Activated naive CD8-positive, alpha-beta T cell treated with anti-CD3 and anti-CD28 coated beads, Interleukin-2, amount 10 ng/mL, durations not matched to agents 7 days and 5 days (primary cell): ENCODE results near the gene CD151. TPM values are rescaled to one million over a fixed set of nuclear protein-coding genes. Genes with fewer than 3 reads are reported as not detected.

Experiments used
- ATAC-seq: fragments of 150-1000 bp; cut with Tn5 transposase; one replicate; pipeline ENCODE4 v1.10.0; 2021; ENCODE audit warnings: low read depth, moderate library complexity
- POLR2A ChIA-PET: fragments of 350-600 bp; sonication (Branson Sonifier 250); formaldehyde crosslinking; loops from one replicate; lab custom pipeline; 2021; ENCODE audit warnings: antibody characterized with exemption; lab: Charles Lee
- DNase-seq: peaks from one replicate; pipeline ENCODE4 v3.0.0; 2021
- H3K27ac Mint-ChIP-seq: one replicate; pipeline ENCODE4 v1.8.0; 2022; ENCODE audit warnings: mild to moderate bottlenecking, mixed read lengths
- H3K27me3 Mint-ChIP-seq: one replicate; pipeline ENCODE4 v1.8.0; 2022; ENCODE audit warnings: mild to moderate bottlenecking, moderate library complexity, mixed read lengths
- H3K36me3 Mint-ChIP-seq: one replicate; pipeline ENCODE4 v1.8.0; 2021; ENCODE audit warnings: mild to moderate bottlenecking, mixed read lengths
- H3K4me1 Mint-ChIP-seq: one replicate; pipeline ENCODE4 v1.8.0; 2021; ENCODE audit warnings: mixed read lengths
- H3K4me3 Mint-ChIP-seq: one replicate; pipeline ENCODE4 v1.8.0; 2022; ENCODE audit warnings: mild to moderate bottlenecking, moderate library complexity, mixed read lengths
- H3K9me3 Mint-ChIP-seq: one replicate; pipeline ENCODE4 v1.8.0; 2021; ENCODE audit warnings: mixed read lengths
- total RNA-seq, 2 experiments: library from RNA; stranded (reverse); gene quantifications; one replicate each; pipeline ENCODE4 v1.2.3, GENCODE V29; 2021

Gene CD151
- total RNA-seq, 2 experiments from 2014 or later, result 36.4 to 37.4 TPM

DNA sequence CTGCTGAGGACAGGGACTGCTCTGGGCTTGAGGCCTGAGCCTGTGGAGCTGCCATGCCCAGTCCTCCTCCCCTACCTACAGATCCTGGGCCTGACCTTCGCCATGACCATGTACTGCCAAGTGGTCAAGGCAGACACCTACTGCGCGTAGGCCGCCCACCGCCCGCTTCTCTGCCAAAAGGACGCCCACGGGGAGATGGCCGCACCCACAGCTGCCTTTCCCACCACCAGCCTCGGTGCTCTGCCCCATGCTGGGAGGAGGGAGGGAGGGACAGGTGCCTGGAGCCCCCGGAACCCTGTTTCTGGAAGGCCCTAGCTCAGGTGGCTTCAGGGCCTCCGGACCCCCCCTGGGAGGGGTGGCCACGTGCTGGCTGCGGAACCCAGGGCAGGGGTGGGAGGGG is 33.7 kb downstream of the CD151 start:
- POLR2A ChIA-PET, result no interaction called here
- DNase-seq, result no peak
- H3K27ac Mint-ChIP-seq, result no peak overlapping the region
- H3K4me3 Mint-ChIP-seq, result no peak overlapping the region
- H3K9me3 Mint-ChIP-seq, result no peaks in the 10 kb centered on the region
- H3K27me3 Mint-ChIP-seq, result no peaks in the 10 kb centered on the region
- H3K4me1 Mint-ChIP-seq, result no peaks in the 10 kb centered on the region
- no peaks in the 10 kb centered on the region for H3K36me3 Mint-ChIP-seq
- ATAC-seq, result no peak

DNA sequence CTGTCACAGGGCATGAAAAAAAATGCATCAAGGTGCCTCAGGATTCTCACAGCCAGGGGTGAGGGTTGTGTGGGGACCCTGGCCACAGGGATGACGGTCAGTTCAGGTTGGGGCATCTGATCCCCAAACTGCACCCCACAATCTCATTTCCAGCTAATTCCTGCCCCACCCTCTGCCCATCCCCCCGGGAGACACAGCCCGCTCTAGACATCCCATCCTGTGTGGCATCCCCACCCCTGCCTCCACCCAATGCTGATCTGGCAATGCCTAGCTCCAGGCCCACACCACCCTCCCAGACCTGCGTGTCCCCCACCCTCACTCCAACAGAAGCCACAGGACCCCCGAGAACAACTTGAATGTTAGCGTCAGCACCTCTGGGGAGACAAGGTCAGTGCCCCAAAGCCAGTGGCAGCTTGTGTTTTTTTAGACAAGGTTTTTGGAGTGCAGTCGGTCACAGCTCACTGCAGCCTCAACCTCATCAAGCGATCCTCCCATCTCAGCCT is 35.2 kb downstream of the CD151 start:
- Mint-ChIP-seq H3K4me1 (no peaks in the 10 kb centered on the region), H3K9me3 (no peaks in the 10 kb centered on the region), H3K36me3 (no peaks in the 10 kb centered on the region), H3K27ac (no peak overlapping the region), H3K27me3 (no peaks in the 10 kb centered on the region), H3K4me3 (no peak overlapping the region)
- ATAC-seq, result no peak
- no peak for DNase-seq
- POLR2A ChIA-PET, result no interaction called here

DNA sequence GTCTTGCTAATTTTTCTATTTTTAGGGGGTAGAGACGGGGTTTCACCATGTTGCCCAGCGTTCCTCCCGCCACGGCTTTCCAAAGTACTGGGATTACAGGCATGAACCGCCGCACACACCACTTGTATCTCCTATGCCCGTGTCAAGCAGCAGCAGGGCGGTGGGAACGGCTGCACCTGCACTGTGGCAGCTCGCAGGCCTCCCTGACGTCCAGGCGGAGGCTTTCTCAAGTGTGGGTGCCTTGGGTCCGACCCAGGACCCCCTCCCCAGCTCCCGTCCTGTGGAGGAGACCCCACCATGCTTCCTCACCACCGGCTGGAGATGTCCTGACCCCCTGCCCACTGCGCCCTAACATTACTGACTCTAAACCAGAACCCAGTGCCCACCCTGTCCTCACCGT is 35.6 kb downstream of the CD151 start:
- ATAC-seq, result no peak
- no peak overlapping the region for H3K27ac Mint-ChIP-seq
- H3K9me3 Mint-ChIP-seq, result no peaks in the 10 kb centered on the region
- no peaks in the 10 kb centered on the region for H3K36me3 Mint-ChIP-seq
- POLR2A ChIA-PET, result no interaction called here
- no peak for DNase-seq
- H3K4me3 Mint-ChIP-seq, result no peak overlapping the region
- H3K27me3 Mint-ChIP-seq, result no peaks in the 10 kb centered on the region
- H3K4me1 Mint-ChIP-seq, result no peaks in the 10 kb centered on the region

DNA sequence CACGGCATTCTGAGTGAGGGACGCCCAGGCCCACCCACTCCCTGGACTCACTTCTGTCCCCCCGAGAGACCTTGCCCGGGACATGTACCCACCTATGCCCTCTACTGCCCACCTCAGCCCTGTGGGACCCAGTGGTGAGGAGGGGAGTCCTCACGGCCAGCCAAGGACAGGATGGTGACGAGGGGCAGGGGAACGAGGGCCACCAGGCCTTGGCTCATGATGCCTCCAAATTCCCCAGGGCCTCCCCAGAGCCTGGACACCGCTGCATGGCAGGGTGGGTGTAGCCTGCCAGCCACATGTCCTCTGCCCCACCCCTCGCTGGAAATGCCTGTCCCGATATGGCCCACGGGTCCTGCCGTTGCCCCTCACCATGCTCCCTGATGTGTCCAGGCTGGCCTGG is 36.0 kb downstream of the CD151 start:
- Mint-ChIP-seq H3K9me3 (no peaks in the 10 kb centered on the region), H3K4me1 (no peaks in the 10 kb centered on the region), H3K27ac (no peak overlapping the region), H3K36me3 (peaks cover 2% of the 10 kb centered on the region), H3K27me3 (no peaks in the 10 kb centered on the region), H3K4me3 (no peak overlapping the region)
- ATAC-seq, result no peak
- no peak for DNase-seq
- POLR2A ChIA-PET, result no interaction called here

GRCh38 chr11:869399-870126 is 36.8 kb downstream of the CD151 start:
- H3K27ac Mint-ChIP-seq, result no peak overlapping the region
- H3K27me3 Mint-ChIP-seq, result no peaks in the 10 kb centered on the region
- H3K36me3 Mint-ChIP-seq, result peaks cover 2% of the 10 kb centered on the region
- no peak for DNase-seq
- H3K4me1 Mint-ChIP-seq, result no peaks in the 10 kb centered on the region
- no peak for ATAC-seq
- H3K9me3 Mint-ChIP-seq, result no peaks in the 10 kb centered on the region
- H3K4me3 Mint-ChIP-seq, result no peak overlapping the region
- POLR2A ChIA-PET, result no interaction called here

DNA sequence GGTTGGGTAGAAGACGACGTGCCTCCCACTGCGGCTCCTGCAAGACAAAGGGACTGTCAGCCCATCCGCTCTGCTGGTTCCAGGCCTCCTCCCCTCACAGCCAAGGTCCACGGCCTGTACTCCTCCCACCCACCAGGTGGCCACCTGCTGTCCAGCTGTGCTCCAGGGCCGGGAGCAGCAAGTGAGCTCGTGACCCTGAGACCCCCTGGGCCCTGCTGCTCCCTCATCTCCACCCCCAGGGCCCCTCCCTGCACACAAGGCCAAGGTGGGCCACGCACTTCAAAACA is 37.3 kb downstream of the CD151 start:
- H3K4me1 Mint-ChIP-seq, result no peaks in the 10 kb centered on the region
- DNase-seq (no peak), ATAC-seq (no peak)
- H3K27me3 Mint-ChIP-seq, result no peaks in the 10 kb centered on the region
- peaks cover 2% of the 10 kb centered on the region for H3K36me3 Mint-ChIP-seq
- H3K27ac Mint-ChIP-seq, result no peak overlapping the region
- POLR2A ChIA-PET, result no interaction called here
- no peaks in the 10 kb centered on the region for H3K9me3 Mint-ChIP-seq
- no peak overlapping the region for H3K4me3 Mint-ChIP-seq

- Mint-ChIP-seq H3K27me3 (no peaks in the 10 kb centered on the region), H3K4me1 (no peaks in the 10 kb centered on the region), H3K27ac (no peak overlapping the region), H3K9me3 (no peaks in the 10 kb centered on the region), H3K36me3 (peaks cover 2% of the 10 kb centered on the region), H3K4me3 (no peak overlapping the region)
- POLR2A ChIA-PET, result no interaction called here
- ATAC-seq (no peak), DNase-seq (no peak)
Observed at GRCh38 chr11:870418-870817, 37.7 kb downstream of the CD151 start.

DNA sequence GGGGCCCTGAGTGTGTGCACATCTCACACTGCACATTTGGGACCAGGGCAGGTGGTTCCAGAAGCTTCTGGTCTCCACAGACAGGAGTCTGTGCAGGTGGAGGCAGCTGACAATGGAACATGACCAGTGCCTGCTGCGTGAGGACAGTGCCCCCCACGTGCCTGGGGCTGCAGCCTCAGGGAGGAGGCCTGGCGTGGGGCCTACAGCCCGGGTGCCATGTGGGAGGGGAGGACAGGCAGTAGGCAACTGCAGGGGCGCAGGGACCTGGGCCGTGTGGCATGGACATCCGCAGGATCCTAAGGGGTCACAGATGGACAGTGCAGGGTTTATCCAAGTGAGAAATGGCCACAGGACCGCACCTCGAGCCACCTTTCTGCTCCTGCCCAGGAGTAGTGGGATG is 38.7 kb downstream of the CD151 start:
- H3K27me3 Mint-ChIP-seq, result no peaks in the 10 kb centered on the region
- no peak overlapping the region for H3K27ac Mint-ChIP-seq
- POLR2A ChIA-PET, result no interaction called here
- H3K36me3 Mint-ChIP-seq, result peaks cover 2% of the 10 kb centered on the region
- H3K4me3 Mint-ChIP-seq, result no peak overlapping the region
- no peaks in the 10 kb centered on the region for H3K4me1 Mint-ChIP-seq
- no peak for ATAC-seq
- H3K9me3 Mint-ChIP-seq, result no peaks in the 10 kb centered on the region
- DNase-seq, result no peak

DNA sequence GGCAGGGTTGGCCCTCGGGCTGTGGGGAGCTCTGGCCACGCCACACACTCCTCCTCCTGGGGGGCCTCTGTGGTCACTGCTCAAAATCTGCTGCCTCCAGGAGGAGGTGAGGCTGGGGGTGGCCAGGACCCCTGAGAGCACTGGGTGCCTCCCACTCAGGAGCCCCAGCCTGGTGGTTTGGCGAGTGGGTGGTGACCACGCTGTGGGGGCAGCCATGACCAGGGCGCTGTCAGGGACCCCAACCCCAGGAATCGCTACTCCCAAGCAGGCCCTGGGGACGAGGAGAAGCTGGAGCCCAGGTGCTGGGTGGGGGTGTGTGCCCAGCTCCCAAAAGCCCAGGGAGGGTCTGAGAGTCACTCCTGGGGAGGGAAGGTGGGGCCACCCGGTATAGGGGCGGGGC is 40.0 kb downstream of the CD151 start:
- H3K4me3 Mint-ChIP-seq, result no peak overlapping the region
- no peak overlapping the region for H3K27ac Mint-ChIP-seq
- no peaks in the 10 kb centered on the region for H3K27me3 Mint-ChIP-seq
- ATAC-seq (no peak), DNase-seq (no peak)
- H3K4me1 Mint-ChIP-seq, result no peaks in the 10 kb centered on the region
- no peaks in the 10 kb centered on the region for H3K9me3 Mint-ChIP-seq
- POLR2A ChIA-PET, result no interaction called here
- H3K36me3 Mint-ChIP-seq, result peaks cover 4% of the 10 kb centered on the region

DNA sequence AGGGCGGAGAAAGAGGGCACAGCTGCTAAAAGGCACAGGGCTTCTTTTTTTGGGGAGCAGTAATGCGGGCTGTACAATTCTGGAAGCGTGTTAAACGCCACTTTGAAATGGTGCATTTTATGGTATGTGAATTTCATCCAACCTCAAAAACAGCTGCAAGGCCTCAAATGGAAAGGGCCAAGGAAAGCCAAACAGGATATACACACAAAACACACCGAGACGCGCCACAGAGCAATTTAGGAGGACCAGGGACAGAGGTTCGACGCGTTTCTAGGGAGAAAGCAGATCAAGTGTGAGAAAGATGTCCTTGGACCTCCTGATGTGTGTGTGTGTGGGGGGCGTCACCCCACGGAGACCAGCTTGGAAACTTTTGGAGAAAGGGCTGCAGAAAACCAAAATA is 41.0 kb downstream of the CD151 start:
- H3K27me3 Mint-ChIP-seq, result no peaks in the 10 kb centered on the region
- H3K4me1 Mint-ChIP-seq, result no peaks in the 10 kb centered on the region
- DNase-seq, result no peak
- no peak overlapping the region for H3K4me3 Mint-ChIP-seq
- POLR2A ChIA-PET, result no interaction called here
- peaks cover 4% of the 10 kb centered on the region for H3K36me3 Mint-ChIP-seq
- no peaks in the 10 kb centered on the region for H3K9me3 Mint-ChIP-seq
- no peak for ATAC-seq
- no peak overlapping the region for H3K27ac Mint-ChIP-seq

DNA sequence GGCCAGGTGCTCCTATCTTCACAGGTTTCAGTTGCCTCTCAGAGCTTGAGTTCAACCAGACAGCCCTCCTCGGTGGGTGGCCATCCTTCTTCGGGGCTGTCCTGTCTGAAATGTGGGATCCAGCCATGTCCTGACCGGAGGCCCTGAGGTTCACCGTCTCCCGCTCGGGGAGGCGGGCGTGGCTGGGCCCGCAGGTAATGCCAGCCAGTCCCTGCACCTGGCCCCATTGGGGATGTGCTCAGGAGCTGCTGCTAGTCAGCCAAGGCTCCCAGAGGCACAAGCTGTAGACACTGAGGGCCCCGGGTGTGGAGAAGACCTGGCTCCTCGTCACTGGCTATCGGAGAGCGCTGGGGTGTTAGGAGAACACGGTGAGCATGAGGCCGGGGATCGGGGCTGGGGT is 42.5 kb downstream of the CD151 start:
- Mint-ChIP-seq H3K27me3 (no peaks in the 10 kb centered on the region), H3K4me3 (no peak overlapping the region), H3K27ac (no peak overlapping the region), H3K36me3 (peaks cover 4% of the 10 kb centered on the region), H3K4me1 (no peaks in the 10 kb centered on the region), H3K9me3 (no peaks in the 10 kb centered on the region)
- ATAC-seq (no peak), DNase-seq (no peak)
- POLR2A ChIA-PET, result no interaction called here

DNA sequence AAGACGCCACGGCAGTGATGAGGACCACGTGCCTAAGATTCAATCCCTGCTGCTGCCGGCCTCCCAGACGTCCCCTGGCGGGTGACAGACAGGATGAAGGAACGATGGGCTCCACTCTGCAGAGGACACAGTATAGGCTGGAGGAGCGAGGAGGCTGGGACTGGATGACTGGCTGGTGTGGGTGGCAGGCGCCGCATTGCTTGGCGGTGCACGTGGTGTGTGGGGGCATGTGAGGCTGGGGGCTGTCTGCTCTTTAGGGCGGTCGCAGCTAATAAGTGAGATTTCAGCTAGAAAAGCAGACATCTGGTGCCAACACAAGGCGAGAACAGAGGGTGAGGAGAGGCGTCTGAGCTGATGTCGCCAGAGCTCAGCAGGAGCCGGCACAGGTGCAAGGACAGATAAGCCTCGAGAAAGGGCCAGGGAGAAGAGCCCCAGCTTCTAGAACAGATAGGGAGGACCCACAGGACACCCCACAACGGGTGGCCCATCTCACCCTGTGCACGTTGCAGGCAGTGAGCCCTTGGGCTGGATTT is 43.1 kb downstream of the CD151 start:
- Mint-ChIP-seq H3K27ac (no peak overlapping the region), H3K36me3 (peaks cover 4% of the 10 kb centered on the region), H3K9me3 (no peaks in the 10 kb centered on the region), H3K4me3 (no peak overlapping the region), H3K4me1 (no peaks in the 10 kb centered on the region), H3K27me3 (no peaks in the 10 kb centered on the region)
- DNase-seq (no peak), ATAC-seq (no peak)
- POLR2A ChIA-PET, result no interaction called here

GRCh38 chr11:876545-876944 is 43.8 kb downstream of the CD151 start:
- POLR2A ChIA-PET, result no interaction called here
- Mint-ChIP-seq H3K27me3 (no peaks in the 10 kb centered on the region), H3K27ac (no peak overlapping the region), H3K36me3 (peaks cover 4% of the 10 kb centered on the region), H3K4me3 (no peak overlapping the region), H3K4me1 (no peaks in the 10 kb centered on the region), H3K9me3 (no peaks in the 10 kb centered on the region)
- DNase-seq, result no peak
- no peak for ATAC-seq

DNA sequence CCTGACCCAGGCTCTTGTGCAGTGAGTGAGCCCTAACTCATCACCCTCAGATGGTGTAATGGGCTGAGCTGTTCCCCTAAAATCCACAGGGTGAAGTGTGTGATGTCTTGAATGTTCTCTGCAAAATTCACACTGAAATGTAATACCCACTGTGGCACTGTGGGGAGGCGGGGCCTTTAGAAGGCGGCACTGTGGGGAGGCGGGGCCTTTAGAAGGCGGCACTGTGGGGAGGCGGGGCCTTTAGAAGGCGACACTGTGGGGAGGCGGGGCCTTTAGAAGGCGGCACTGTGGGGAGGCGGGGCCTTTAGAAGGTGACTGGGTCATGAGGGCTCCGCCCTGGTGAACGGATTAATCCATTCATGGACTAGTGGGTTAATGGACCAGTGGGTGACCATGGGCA is 44.8 kb downstream of the CD151 start:
- DNase-seq (no peak), ATAC-seq (no peak)
- H3K27ac Mint-ChIP-seq, result no peak overlapping the region
- no peaks in the 10 kb centered on the region for H3K27me3 Mint-ChIP-seq
- no peaks in the 10 kb centered on the region for H3K9me3 Mint-ChIP-seq
- H3K4me1 Mint-ChIP-seq, result no peaks in the 10 kb centered on the region
- no peak overlapping the region for H3K4me3 Mint-ChIP-seq
- H3K36me3 Mint-ChIP-seq, result peaks cover 4% of the 10 kb centered on the region
- POLR2A ChIA-PET, result interaction anchor here (0.6 kb wide), 1 partner anchor 973 kb away, joined by 4 read pairs; no protein-coding TSS in a partner anchor
